Progenitor cell of endocrine pancreas (in vitro differentiated cells): ENCODE data around the gene PLB1. TPM values are rescaled to one million over a fixed set of nuclear protein-coding genes. Genes with fewer than 3 reads are reported as not detected.

Source experiments
- DNase-seq: peaks from one replicate; pipeline ENCODE4 v3.0.0; 2021; ENCODE audit warnings: low spot score; ENCODE audit not compliant: unreplicated experiment
- H3K27ac Mint-ChIP-seq: 2 replicates; pipeline ENCODE4 v1.8.0; 2021; ENCODE audit warnings: mild to moderate bottlenecking, moderate library complexity, mixed read lengths
- H3K27me3 Mint-ChIP-seq: 2 replicates; pipeline ENCODE4 v1.8.0; 2021; ENCODE audit warnings: mixed read lengths
- H3K36me3 Mint-ChIP-seq: 2 replicates; pipeline ENCODE4 v1.8.0; 2022; ENCODE audit warnings: mixed read lengths; ENCODE audit not compliant: insufficient read depth
- H3K4me1 Mint-ChIP-seq: 2 replicates; pipeline ENCODE4 v1.8.0; 2021; ENCODE audit warnings: low read depth, mixed read lengths
- H3K4me3 Mint-ChIP-seq: 2 replicates; pipeline ENCODE4 v1.8.0; 2021; ENCODE audit warnings: low read depth, mild to moderate bottlenecking, moderate library complexity, mixed read lengths
- H3K9me3 Mint-ChIP-seq: 2 replicates; pipeline ENCODE4 v1.8.0; 2021; ENCODE audit warnings: low read depth, mixed read lengths
- CTCF ChIP-seq: fragments of 200-600 bp; sonication (generic); IDR thresholded peaks from one replicate; pipeline ENCODE4 v1.5.0; 2021; ENCODE audit warnings: antibody characterized with exemption, mild to moderate bottlenecking; ENCODE audit not compliant: unreplicated experiment
- total RNA-seq: library from RNA; stranded (reverse); gene quantifications from 2 replicates; pipeline ENCODE4 v1.2.1, GENCODE V29; 2021

Gene PLB1
- total RNA-seq, 1 donor from 2014 or later = 0.65 TPM

DNA sequence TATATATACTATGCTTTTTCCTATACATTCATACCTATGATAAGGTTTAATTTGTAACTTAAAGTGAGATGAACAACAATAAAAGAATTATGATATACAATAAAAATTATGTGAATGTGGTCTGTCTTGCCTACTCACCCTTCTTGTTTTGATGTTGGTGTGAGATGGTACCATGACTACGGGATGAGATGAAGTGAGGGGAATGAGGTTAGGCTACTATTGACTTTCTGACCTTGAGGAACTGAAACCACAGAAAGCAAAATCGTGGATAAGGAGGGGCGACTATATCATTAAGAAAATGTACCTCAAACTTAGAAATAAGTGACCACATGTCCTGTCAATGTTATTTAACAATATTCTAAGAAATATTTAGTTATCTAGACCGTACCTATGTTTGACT, 151.8 kb downstream of the PLB1 start:
- Mint-ChIP-seq H3K27me3 (no peaks in the 10 kb centered on the region), H3K4me1 (peaks cover 4% of the 10 kb centered on the region), H3K4me3 (no peak overlapping the region), H3K9me3 (no peaks in the 10 kb centered on the region), H3K27ac (no peak overlapping the region), H3K36me3 (no peaks in the 10 kb centered on the region)
- no peak for TF ChIP-seq CTCF
- no peak for DNase-seq

DNA sequence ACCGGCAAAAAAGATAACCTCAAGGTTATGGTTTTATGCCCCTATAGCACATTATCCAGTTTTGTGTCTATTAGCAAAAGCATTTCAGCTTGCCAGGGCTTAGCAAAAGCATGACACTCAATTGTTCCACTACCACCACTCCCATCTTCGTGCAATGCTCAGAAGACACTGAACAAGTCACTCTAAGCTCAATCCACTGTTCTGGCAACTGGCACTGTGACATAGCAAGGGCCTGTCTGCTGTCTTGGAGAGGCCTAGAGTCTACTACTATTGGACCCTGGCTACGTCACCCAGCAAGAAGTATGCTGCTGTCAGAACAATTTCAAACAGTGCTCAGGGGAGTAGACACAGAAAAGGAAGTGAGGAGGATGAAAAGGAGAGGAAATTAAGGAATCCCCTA, 152.3 kb downstream of the PLB1 start:
- peaks cover 4% of the 10 kb centered on the region for H3K4me1 Mint-ChIP-seq
- no peak for TF ChIP-seq CTCF
- no peaks in the 10 kb centered on the region for H3K36me3 Mint-ChIP-seq
- no peaks in the 10 kb centered on the region for H3K27me3 Mint-ChIP-seq
- DNase-seq = no peak
- H3K27ac Mint-ChIP-seq = no peak overlapping the region
- H3K4me3 Mint-ChIP-seq = no peak overlapping the region
- H3K9me3 Mint-ChIP-seq = no peaks in the 10 kb centered on the region

- Mint-ChIP-seq H3K36me3 (no peaks in the 10 kb centered on the region), H3K27ac (no peak overlapping the region), H3K4me3 (no peak overlapping the region), H3K4me1 (peaks cover 4% of the 10 kb centered on the region), H3K27me3 (no peaks in the 10 kb centered on the region), H3K9me3 (no peaks in the 10 kb centered on the region)
- no peak for TF ChIP-seq CTCF
- DNase-seq = no peak
Observed at GRCh38 chr2:28648671-28649395, 153.0 kb downstream of the PLB1 start.

DNA sequence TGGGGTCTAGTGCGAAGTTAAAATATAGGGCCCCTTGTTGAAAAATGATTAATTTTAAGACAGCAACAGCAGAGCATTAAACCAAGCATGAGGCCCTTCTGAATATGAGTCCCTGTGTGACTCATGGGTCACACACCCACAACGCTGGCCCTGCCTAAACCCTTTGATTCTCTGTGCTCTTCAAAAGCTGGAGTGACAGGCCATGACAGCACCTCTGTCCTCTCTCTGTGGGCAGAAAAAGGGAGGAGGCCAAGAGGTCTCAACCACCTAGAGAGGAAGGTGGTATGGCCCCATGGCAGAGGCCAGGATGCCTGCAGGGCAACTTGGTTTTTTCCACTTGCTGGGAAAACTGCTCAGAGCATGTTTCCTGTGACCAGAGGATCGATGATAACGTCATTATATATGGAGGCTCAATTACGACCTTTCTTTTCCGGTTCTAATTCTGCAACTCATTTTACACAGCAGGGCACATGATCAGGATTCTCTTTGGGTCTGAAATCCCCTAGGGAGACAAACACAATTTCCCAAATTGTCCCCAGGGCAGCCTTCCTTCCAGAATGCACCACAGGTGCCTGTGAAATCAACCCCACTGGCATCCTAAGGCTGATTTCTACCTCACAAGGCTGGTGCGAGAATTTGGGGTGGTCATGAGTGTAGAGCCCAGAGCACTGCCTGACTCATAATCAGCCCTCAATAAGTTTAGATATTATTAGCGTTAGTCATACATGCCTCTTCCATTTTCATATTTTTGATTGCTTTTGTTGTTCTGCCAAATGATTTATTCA, 153.8 kb downstream of the PLB1 start:
- H3K36me3 Mint-ChIP-seq = no peaks in the 10 kb centered on the region
- H3K4me1 Mint-ChIP-seq = peaks cover 4% of the 10 kb centered on the region
- peaks cover 2% of the 10 kb centered on the region for H3K27me3 Mint-ChIP-seq
- no peak overlapping the region for H3K27ac Mint-ChIP-seq
- no peak for TF ChIP-seq CTCF
- no peak overlapping the region for H3K4me3 Mint-ChIP-seq
- DNase-seq = no peak
- H3K9me3 Mint-ChIP-seq = no peaks in the 10 kb centered on the region

- Mint-ChIP-seq H3K9me3 (no peaks in the 10 kb centered on the region), H3K27ac (no peak overlapping the region), H3K36me3 (no peaks in the 10 kb centered on the region), H3K27me3 (peaks cover 3% of the 10 kb centered on the region), H3K4me1 (peaks cover 7% of the 10 kb centered on the region), H3K4me3 (no peak overlapping the region)
- TF ChIP-seq CTCF = no peak
- no peak for DNase-seq
Observed at GRCh38 chr2:28650266-28650584, 154.4 kb downstream of the PLB1 start.
